GM19372 (cell line): Measurements from ENCODE around the gene RAI1.

Experiments
- ATAC-seq: cut with Tn5 transposase; IDR thresholded peaks from one replicate; pipeline ENCODE4 v1.9.1; 2021; ENCODE audit warnings: mild to moderate bottlenecking, low read depth, moderate library complexity; ENCODE audit not compliant: unreplicated experiment

RAI1 gene

GRCh38 chr17:17851103-17852002, 170.1 kb downstream of the RAI1 start:
- no peak for ATAC-seq

GRCh38 chr17:17852930-17853329, 171.7 kb downstream of the RAI1 start:
- no peak for ATAC-seq

GRCh38 chr17:17853811-17854447, 172.7 kb downstream of the RAI1 start:
- no peak for ATAC-seq

GRCh38 chr17:17855976-17856375, 174.7 kb downstream of the RAI1 start:
- no peak for ATAC-seq

- ATAC-seq, result no peak
These were observed 175.1 kb downstream of the RAI1 start for GRCh38 chr17:17856386-17856785.

- ATAC-seq, result no peak
These were observed 176.2 kb downstream of the RAI1 start for GRCh38 chr17:17857496-17857895.

GRCh38 chr17:17859909-17860765, 178.9 kb downstream of the RAI1 start:
- ATAC-seq, result no peak

- ATAC-seq, result no peak
These were observed 179.5 kb downstream of the RAI1 start for GRCh38 chr17:17860766-17861107.
